ENCODE measurements around the gene BRDT.

Gene BRDT
- 0 to 0.13 (median 0) reads per million in 9 experiments for total RNA-seq

DNA sequence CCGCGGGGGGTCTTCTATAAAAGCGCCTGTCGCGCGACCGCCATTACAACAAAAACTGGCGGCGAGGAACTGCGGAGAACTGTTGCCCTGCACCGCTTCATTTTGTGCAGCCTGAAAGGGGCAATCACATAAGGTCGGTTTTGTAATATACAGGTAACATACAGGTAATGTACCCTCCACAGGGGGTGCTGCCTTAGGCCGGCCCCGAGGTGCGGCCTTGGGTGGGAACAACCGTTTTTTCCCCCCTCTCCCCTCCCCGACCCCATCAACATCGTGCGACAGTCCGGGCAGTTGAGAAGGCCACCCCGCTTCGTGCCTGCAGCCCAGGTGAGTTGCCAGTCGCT is at the start of gene BRDT:
Gene BRDT, plus strand, starts transcription at position 46 of the 344 bp plus-strand sequence. CDS start 13,354 bp downstream, outside the sequence.
- Mint-ChIP-seq H3K4me3 (peak within 1 kb of the TSS; percentile 78 to 84), H3K27me3 (no peaks in the 10 kb centered on the region), H3K27ac (peak within 1 kb of the TSS; percentile 96 to 99), H3K9me3 (peaks cover 0 to 2% of the 10 kb centered on the region in 2 donors), H3K4me1 (ENCODE audit: low read depth in 2 of 2) (peaks cover 20 to 30% of the 10 kb centered on the region in 2 donors), H3K36me3 (ENCODE audit: insufficient read depth) (peaks cover 7% of the 10 kb centered on the region)
- ATAC-seq (replicated peaks): no peak
- no peak for DNase-seq

GRCh38 chr1:91900562-91900961 is 48.6 kb upstream of the BRDT start:
- H3K27ac Mint-ChIP-seq: no peak overlapping the region
- ATAC-seq (replicated peaks) (no peak), DNase-seq (no peak)
- H3K36me3 Mint-ChIP-seq (ENCODE audit: insufficient read depth): no peaks in the 10 kb centered on the region
- H3K4me1 Mint-ChIP-seq (ENCODE audit: low read depth in 2 of 2): peaks cover 7 to 9% of the 10 kb centered on the region in 2 donors
- H3K4me3 Mint-ChIP-seq: no peak overlapping the region
- H3K9me3 Mint-ChIP-seq: no peaks in the 10 kb centered on the region
- no peaks in the 10 kb centered on the region for H3K27me3 Mint-ChIP-seq

DNA sequence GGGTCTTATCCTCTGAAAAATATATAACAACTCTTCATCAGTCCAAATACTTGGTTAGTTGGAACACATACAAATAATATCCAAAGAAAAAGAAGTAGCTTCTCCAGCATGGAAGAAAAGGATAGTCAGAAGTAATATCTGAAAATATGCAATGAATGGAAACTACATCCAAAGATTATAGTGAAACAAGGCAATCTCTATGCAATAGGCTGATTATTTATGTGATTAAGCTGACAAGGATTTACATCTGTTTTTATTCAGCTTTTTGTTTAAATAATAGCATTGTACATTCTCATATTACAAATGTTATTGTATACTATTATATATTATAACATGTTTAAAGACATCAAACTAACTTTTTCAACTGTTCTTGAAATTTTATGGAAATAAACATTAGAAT is 48.0 kb upstream of the BRDT start:
- ATAC-seq (replicated peaks) (no peak), DNase-seq (no peak)
- Mint-ChIP-seq H3K4me1 (ENCODE audit: low read depth in 2 of 2) (peaks cover under 1 to 2% of the 10 kb centered on the region in 2 donors), H3K36me3 (ENCODE audit: insufficient read depth) (no peaks in the 10 kb centered on the region), H3K9me3 (no peaks in the 10 kb centered on the region), H3K27ac (no peak overlapping the region), H3K4me3 (no peak overlapping the region), H3K27me3 (no peaks in the 10 kb centered on the region)

- no peak for DNase-seq
- Mint-ChIP-seq H3K9me3 (no peaks in the 10 kb centered on the region), H3K36me3 (ENCODE audit: insufficient read depth) (no peaks in the 10 kb centered on the region), H3K4me1 (ENCODE audit: low read depth in 2 of 2) (peaks cover 0 to 2% of the 10 kb centered on the region in 2 donors), H3K4me3 (no peak overlapping the region), H3K27ac (no peak overlapping the region), H3K27me3 (no peaks in the 10 kb centered on the region)
- no peak for ATAC-seq (replicated peaks)
Observed at GRCh38 chr1:91912266-91912665, 36.9 kb upstream of the BRDT start.

GRCh38 chr1:91913018-91913417 is 36.2 kb upstream of the BRDT start:
- Mint-ChIP-seq H3K4me3 (no peak overlapping the region), H3K4me1 (ENCODE audit: low read depth in 2 of 2) (peaks cover 0 to 2% of the 10 kb centered on the region in 2 donors), H3K9me3 (no peaks in the 10 kb centered on the region), H3K27me3 (no peaks in the 10 kb centered on the region), H3K27ac (peak overlapping the region in 1 of 2 donors; percentile 42), H3K36me3 (ENCODE audit: insufficient read depth) (no peaks in the 10 kb centered on the region)
- ATAC-seq (replicated peaks) (no peak), DNase-seq (no peak)

- H3K27ac Mint-ChIP-seq: peak overlapping the region in 1 of 2 donors; percentile 41
- H3K27me3 Mint-ChIP-seq: no peaks in the 10 kb centered on the region
- DNase-seq (no peak), ATAC-seq (replicated peaks) (no peak)
- H3K4me3 Mint-ChIP-seq: no peak overlapping the region
- no peaks in the 10 kb centered on the region for H3K36me3 Mint-ChIP-seq (ENCODE audit: insufficient read depth)
- H3K9me3 Mint-ChIP-seq: no peaks in the 10 kb centered on the region
- H3K4me1 Mint-ChIP-seq (ENCODE audit: low read depth in 2 of 2): peaks cover 0 to 2% of the 10 kb centered on the region in 2 donors
Observed at GRCh38 chr1:91916046-91916445, 33.2 kb upstream of the BRDT start.

DNA sequence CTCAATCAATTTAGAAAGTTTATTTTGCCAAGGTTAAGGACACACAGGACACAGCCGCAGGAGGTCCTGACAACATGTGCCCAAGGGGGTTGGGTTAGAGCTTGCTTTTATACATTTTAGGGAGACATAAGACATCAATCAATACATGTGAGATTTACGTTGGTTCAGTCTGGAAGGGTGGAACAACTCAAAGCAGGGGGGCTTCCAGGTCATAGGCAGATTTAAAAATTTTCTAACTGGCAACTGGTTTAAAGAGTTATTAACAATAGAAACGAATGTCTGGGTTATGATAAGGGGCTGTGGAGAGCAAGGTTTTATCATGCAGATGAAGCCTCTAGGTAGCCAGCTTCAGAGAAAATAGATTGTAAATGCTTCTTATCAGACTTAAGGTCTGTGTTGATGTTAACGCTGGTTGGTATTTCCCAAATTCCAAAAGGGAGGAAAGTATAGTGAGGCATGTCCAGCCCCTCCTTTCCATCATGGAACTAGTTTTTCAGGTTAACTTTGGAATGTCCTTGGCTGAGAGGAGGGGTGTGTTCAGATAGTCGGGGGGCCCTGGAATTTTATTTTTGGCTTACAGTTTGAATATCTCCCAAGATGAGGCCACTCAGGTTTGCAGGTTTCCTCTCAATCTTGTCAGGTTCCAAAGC is 32.3 kb upstream of the BRDT start:
- Mint-ChIP-seq H3K27ac (peak overlapping the region in 1 of 2 donors; percentile 13), H3K9me3 (no peaks in the 10 kb centered on the region)
- ATAC-seq (replicated peaks): no peak

GRCh38 chr1:91919962-91920361 is 29.2 kb upstream of the BRDT start:
- H3K36me3 Mint-ChIP-seq (ENCODE audit: insufficient read depth): no peaks in the 10 kb centered on the region
- no peak for DNase-seq
- no peak overlapping the region for H3K4me3 Mint-ChIP-seq
- H3K9me3 Mint-ChIP-seq: no peaks in the 10 kb centered on the region
- H3K27me3 Mint-ChIP-seq: no peaks in the 10 kb centered on the region
- peaks cover 7 to 8% of the 10 kb centered on the region in 2 donors for H3K4me1 Mint-ChIP-seq (ENCODE audit: low read depth in 2 of 2)
- ATAC-seq (replicated peaks): no peak
- no peak overlapping the region for H3K27ac Mint-ChIP-seq

More for the DNA sequence above, 32.3 kb upstream of the BRDT start:
- Mint-ChIP-seq H3K4me3 (no peak overlapping the region), H3K27me3 (no peaks in the 10 kb centered on the region), H3K4me1 (ENCODE audit: low read depth in 2 of 2) (peaks cover 0 to 2% of the 10 kb centered on the region in 2 donors), H3K36me3 (ENCODE audit: insufficient read depth) (no peaks in the 10 kb centered on the region)
- DNase-seq: no peak

DNA sequence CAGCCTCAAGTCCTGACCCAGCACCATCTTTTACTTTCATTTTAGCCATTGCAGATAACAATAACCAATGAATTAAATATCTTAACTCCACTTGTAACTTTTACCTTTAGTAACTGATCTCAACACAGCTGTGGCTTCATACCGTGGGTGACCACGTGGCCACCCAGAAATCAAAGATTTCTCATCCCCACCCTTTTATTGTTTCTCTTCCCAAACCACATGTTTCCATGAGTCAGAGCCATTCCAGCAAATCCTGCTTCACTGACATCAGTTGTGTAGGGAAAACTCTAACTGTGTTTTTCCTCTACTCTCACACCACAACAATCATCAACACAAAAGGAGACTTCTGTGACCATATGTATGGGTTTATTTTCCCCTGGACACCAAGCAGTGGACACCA is 25.1 kb upstream of the BRDT start:
- peak overlapping the region in 1 of 2 donors; percentile 15 for H3K4me3 Mint-ChIP-seq
- H3K9me3 Mint-ChIP-seq: no peaks in the 10 kb centered on the region
- peaks cover 7 to 12% of the 10 kb centered on the region in 2 donors for H3K4me1 Mint-ChIP-seq (ENCODE audit: low read depth in 2 of 2)
- H3K27ac Mint-ChIP-seq: peak overlapping the region in 1 of 2 donors; percentile 62
- H3K36me3 Mint-ChIP-seq (ENCODE audit: insufficient read depth): peaks cover 2% of the 10 kb centered on the region
- H3K27me3 Mint-ChIP-seq: no peaks in the 10 kb centered on the region
- ATAC-seq (replicated peaks) (no peak), DNase-seq (no peak)

DNA sequence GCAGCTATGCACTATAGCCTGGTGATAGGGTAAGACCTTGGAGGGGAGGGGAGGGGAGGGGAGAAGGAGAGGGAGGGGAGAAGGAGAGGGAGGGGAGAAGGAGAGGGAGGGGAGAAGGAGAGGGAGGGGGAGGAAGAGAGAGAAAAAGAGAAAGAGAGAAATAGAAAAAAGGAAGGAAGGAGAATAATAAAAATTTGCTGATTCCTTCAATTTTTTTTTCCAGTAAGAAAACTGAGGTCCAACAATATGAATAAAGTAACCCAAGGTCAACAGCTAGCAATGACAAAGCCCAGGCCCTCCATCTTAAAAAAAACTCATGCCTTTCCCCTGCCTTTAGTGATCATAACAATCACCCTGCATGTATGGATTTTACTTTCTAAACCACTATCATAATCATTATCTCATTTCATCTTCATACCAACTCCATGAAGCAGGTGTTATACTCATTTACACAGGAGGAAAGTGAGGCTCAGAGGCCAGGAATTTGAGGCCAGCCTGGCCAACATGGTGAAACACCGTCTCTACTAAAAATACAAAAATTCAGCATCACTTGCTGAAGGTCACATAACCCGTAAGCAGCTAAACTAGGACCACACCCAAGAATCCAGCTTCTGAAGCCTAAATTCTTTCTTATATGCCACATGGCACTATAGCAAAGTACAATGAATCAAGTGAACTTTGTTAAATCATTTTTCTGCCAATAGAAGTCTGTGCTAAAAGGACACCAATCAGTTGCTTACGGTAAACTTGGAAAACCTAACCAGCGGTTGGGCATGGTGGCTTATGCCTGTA is 23.4 kb upstream of the BRDT start:
- Mint-ChIP-seq H3K4me1 (ENCODE audit: low read depth in 2 of 2) (peaks cover 7 to 12% of the 10 kb centered on the region in 2 donors), H3K27ac (no peak overlapping the region), H3K9me3 (no peaks in the 10 kb centered on the region), H3K36me3 (ENCODE audit: insufficient read depth) (peaks cover 2% of the 10 kb centered on the region), H3K27me3 (no peaks in the 10 kb centered on the region), H3K4me3 (no peak overlapping the region)
- ATAC-seq (replicated peaks) (no peak), DNase-seq (no peak)

DNA sequence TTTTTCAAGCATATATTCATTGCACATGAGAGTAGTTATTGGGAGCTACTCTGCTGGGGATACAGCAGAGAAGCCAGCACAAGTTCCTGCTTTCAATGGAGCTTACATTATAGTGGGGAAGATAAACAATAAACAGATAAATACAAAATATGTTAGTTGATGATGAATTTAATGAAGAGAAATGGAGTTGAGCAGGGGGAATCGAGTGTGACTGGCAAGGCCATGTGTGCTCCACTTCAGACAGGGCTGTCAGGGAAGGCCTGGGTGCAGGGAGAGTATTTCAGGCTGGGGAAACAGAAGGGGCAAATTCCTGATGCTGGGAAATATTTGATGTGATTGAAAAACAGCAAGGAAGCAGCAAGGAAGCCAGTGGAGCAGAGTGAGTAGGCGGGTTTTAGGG is 21.2 kb upstream of the BRDT start:
- peaks cover 7 to 12% of the 10 kb centered on the region in 2 donors for H3K4me1 Mint-ChIP-seq (ENCODE audit: low read depth in 2 of 2)
- no peaks in the 10 kb centered on the region for H3K9me3 Mint-ChIP-seq
- no peaks in the 10 kb centered on the region for H3K27me3 Mint-ChIP-seq
- H3K36me3 Mint-ChIP-seq (ENCODE audit: insufficient read depth): peaks cover 2% of the 10 kb centered on the region
- DNase-seq (no peak), ATAC-seq (replicated peaks) (no peak)
- H3K27ac Mint-ChIP-seq: peak overlapping the region in 1 of 2 donors; percentile 11
- H3K4me3 Mint-ChIP-seq: no peak overlapping the region

- no peaks in the 10 kb centered on the region for H3K27me3 Mint-ChIP-seq
- no peak for DNase-seq
- no peak overlapping the region for H3K4me3 Mint-ChIP-seq
- ATAC-seq (replicated peaks): no peak
- no peak overlapping the region for H3K27ac Mint-ChIP-seq
- H3K36me3 Mint-ChIP-seq (ENCODE audit: insufficient read depth): peaks cover 2% of the 10 kb centered on the region
- H3K9me3 Mint-ChIP-seq: no peaks in the 10 kb centered on the region
- peaks cover 1 to 6% of the 10 kb centered on the region in 2 donors for H3K4me1 Mint-ChIP-seq (ENCODE audit: low read depth in 2 of 2)
Observed at GRCh38 chr1:91929250-91929649, 20.0 kb upstream of the BRDT start.

DNA sequence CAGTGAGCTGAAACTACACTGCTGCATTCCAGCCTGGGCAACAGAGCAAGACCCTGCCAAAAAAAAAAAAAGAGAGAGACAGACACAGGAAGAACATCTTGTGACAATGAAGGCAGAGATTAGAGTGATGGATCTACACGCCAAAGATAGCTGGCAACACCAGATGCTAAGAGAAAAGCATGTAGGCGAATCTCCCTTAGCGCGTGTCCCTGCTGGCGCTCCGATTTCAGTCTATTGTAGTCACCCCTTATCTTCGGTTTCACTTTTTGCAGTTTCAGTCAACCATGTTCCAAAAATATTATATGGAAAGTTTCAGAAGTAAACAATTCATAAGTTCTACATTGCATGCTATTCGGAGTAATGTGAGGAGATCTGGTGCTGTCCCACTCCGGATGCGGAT is 11.6 kb upstream of the BRDT start:
- Mint-ChIP-seq H3K27ac (no peak overlapping the region), H3K9me3 (no peaks in the 10 kb centered on the region), H3K36me3 (ENCODE audit: insufficient read depth) (no peaks in the 10 kb centered on the region), H3K4me3 (no peak overlapping the region), H3K27me3 (no peaks in the 10 kb centered on the region), H3K4me1 (ENCODE audit: low read depth in 2 of 2) (no peaks in the 10 kb centered on the region)
- no peak for DNase-seq
- ATAC-seq (replicated peaks): no peak

DNA sequence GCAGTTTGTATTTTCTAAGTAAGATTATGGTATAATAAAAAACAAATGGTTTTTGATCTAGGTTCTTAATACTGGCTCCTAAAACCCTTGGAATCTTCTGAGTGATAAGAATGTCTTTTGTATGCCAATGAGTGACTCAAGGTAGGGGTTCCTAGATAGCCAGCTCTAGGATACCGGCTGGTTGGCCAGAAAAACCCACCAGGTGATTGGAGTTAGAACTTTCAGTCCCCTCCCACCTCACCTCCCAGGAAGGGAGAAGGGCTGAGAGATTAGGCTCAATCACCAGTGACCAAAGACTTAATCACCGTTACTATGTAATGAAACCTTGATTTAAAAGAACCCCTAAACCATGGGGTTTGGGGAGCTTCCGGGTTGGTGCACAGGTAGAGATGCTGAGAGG is 8.7 kb upstream of the BRDT start:
- DNase-seq (no peak), ATAC-seq (replicated peaks) (no peak)

More for the DNA sequence above, 8.7 kb upstream of the BRDT start:
- H3K27ac Mint-ChIP-seq: no peak overlapping the region
- H3K4me1 Mint-ChIP-seq (ENCODE audit: low read depth in 2 of 2): no peaks in the 10 kb centered on the region
- H3K4me3 Mint-ChIP-seq: no peak overlapping the region
- H3K36me3 Mint-ChIP-seq (ENCODE audit: insufficient read depth): no peaks in the 10 kb centered on the region
- H3K9me3 Mint-ChIP-seq: no peaks in the 10 kb centered on the region
- H3K27me3 Mint-ChIP-seq: no peaks in the 10 kb centered on the region

Measured in effector memory CD8-positive, alpha-beta T cell (primary cell).